GM21528 (cell line): ENCODE data around the gene BCLAF3.

Source experiments
- ATAC-seq: cut with Tn5 transposase; IDR thresholded peaks from one replicate; pipeline ENCODE4 v1.9.1; 2021; ENCODE audit warnings: mild to moderate bottlenecking, moderate library complexity; ENCODE audit not compliant: unreplicated experiment, low FRiP score

The BCLAF3 gene

GRCh38 chrX:19972984-19973383 lies 17.9 kb downstream of the BCLAF3 start:
- no peak for ATAC-seq

GRCh38 chrX:19968276-19968675 lies 22.6 kb downstream of the BCLAF3 start:
- no peak for ATAC-seq

GRCh38 chrX:19966056-19966455 lies 24.8 kb downstream of the BCLAF3 start:
- no peak for ATAC-seq

- no peak for ATAC-seq
Observed at GRCh38 chrX:19964017-19964710, 26.7 kb downstream of the BCLAF3 start.

GRCh38 chrX:19960913-19961312 lies 29.9 kb downstream of the BCLAF3 start:
- ATAC-seq, result no peak

- no peak for ATAC-seq
Observed at GRCh38 chrX:19958552-19959486, 32.0 kb downstream of the BCLAF3 start.

- ATAC-seq, result no peak
Observed at GRCh38 chrX:19956923-19957322, 33.9 kb downstream of the BCLAF3 start.

- no peak for ATAC-seq
Observed at GRCh38 chrX:19956306-19956705, 34.6 kb downstream of the BCLAF3 start.

GRCh38 chrX:19955306-19955705 lies 35.6 kb downstream of the BCLAF3 start:
- no peak for ATAC-seq

- no peak for ATAC-seq
Observed at GRCh38 chrX:19954335-19955096, 36.3 kb downstream of the BCLAF3 start.

- ATAC-seq, result no peak
Observed at GRCh38 chrX:19953145-19953544, 37.7 kb downstream of the BCLAF3 start.

- ATAC-seq, result no peak
Observed at GRCh38 chrX:19949340-19949739, 41.5 kb downstream of the BCLAF3 start.

GRCh38 chrX:19947612-19948011 lies 43.2 kb downstream of the BCLAF3 start:
- ATAC-seq, result no peak
